Lung microvascular endothelial cell (primary cell): ENCODE results near the gene WDR5B. TPM values are rescaled to one million over a fixed set of nuclear protein-coding genes. Genes with fewer than 3 reads are reported as not detected.

Experiments used
- DNase-seq, 2 donors: peaks; one replicate each; pipeline versions ENCODE4 v3.0.0 to v3.0.0-alpha.2; 2010; ENCODE audit warnings: low read depth in 2 of 2
- total RNA-seq: library from RNA; depleted of rRNA; stranded (reverse); fragments of >200 nt; gene quantifications from 2 replicates; pipeline ENCODE4 v1.2.1, GENCODE V29; 2014

Gene WDR5B
- total RNA-seq, 1 donor from 2014 or later, result 3.8 TPM

DNA sequence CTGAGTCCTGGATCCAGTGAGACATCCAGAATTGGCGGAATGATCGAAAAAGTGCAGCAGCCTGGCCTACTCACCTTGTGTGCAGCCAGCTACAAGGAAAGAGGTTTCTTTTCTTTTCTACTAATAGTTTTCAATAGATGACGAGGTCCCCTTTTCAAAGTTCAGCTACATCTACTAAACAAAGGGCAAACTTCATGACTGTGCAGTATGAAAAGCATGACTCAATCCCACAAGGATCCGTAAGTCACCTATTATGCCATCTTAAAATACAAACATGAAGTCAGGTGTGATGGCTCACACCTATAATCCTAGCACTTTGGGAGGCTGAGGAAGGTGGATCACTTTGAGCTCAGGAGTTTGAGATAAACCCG is 49.5 kb downstream of the WDR5B start:
- DNase-seq, result no peak

DNA sequence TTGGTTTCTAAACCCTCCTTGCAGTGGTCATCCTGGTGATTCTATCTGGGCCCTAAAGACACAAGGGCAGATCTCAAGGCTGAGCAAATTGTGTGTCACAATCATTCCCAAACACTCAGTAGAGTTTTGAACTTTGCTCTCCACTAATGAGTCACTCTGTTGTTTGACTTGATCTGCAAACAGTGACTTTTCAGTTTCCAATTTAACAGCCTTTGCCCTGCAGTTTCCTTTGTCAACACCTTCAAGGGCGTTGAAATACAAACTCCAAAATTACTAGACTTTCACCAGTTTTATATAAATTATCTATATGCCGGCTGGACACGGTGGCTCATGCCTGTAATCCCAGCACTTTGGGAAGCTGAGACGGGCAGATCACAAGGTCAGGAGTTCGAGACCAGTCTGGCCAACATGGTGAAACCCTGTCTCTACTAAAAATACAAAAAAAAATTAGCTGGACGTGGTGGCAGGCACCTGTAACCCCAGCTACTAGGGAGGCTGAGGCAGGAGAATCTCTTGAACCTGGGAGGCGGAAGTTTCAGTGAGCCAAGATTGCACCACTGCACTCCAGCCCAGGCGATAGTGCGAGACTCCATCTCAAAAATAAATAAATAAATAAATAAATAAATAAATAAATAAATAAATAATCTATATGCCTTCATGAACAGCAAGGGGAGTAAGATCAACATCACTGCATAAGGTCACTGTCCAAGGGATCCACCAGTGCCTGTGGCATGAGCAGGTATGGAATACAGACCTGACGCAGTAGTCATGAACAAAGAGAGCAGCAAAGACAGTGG is 50.1 kb downstream of the WDR5B start:
- DNase-seq, result peak in 1 of 2 donors; percentile 51

DNA sequence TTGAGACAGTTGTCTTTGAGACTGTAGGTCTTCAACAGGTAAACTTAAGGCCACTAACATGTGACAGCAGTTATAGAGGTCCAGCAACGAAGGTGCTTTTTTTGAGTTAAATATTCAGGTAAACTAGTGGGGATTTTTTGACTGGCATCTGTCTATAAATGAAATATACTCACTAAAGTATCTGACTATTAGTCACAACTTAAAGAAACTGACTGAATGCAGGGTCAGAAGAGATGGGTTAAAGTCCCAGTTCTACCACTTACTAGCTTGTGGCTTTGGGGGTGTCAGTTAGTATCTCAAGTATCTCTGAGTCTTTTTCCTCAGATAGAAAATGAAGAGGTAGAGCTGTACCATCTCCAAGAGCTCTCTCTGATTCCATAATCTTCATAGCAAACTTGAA is 50.8 kb downstream of the WDR5B start:
- DNase-seq, result no peak

DNA sequence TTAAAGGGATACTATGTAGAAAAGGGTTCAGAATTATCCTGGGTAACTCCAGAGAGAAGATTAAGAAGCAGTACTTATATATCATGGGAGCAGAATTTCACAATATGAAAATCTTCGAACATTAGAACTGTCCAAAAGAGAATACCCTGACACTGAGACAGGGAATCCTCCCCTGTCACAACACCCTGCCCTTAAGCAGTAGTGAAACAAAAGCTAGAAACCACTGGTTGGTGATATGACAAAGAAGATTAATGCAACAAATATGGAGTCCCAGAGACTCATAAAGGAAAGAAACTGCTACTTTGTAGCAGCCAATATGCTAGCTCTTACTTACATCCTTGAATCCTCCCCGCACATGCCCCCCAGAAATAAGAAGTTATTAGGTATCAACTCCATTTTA is 51.4 kb downstream of the WDR5B start:
- no peak for DNase-seq

Other genes with a start within 250 kb of the WDR5B start
- gene CASR, start 232.4 kb downstream of the WDR5B start, total RNA-seq, result not detected in 2 replicates
- not detected in 2 replicates for gene CSTA, start 90.8 kb downstream of the WDR5B start, total RNA-seq
- gene MIX23, start 32.8 kb downstream of the WDR5B start, total RNA-seq, result 22.2 and 25.6 TPM in 2 replicates
- 6.5 and 7.4 TPM in 2 replicates for gene FAM162A, start 31.9 kb downstream of the WDR5B start, total RNA-seq
- 19.8 and 20.6 TPM in 2 replicates for gene KPNA1, start 98.9 kb upstream of the WDR5B start, total RNA-seq
- gene PARP9, start 148.2 kb upstream of the WDR5B start, total RNA-seq, result 12.2 and 12.3 TPM in 2 replicates
- 14.7 and 15.0 TPM in 2 replicates for gene DTX3L, start 148.3 kb upstream of the WDR5B start, total RNA-seq
- gene PARP15, start 161.6 kb upstream of the WDR5B start, total RNA-seq, result 0.40 and 0.44 TPM in 2 replicates